ENCODE results near the gene NEUROD2.

NEUROD2 gene

DNA sequence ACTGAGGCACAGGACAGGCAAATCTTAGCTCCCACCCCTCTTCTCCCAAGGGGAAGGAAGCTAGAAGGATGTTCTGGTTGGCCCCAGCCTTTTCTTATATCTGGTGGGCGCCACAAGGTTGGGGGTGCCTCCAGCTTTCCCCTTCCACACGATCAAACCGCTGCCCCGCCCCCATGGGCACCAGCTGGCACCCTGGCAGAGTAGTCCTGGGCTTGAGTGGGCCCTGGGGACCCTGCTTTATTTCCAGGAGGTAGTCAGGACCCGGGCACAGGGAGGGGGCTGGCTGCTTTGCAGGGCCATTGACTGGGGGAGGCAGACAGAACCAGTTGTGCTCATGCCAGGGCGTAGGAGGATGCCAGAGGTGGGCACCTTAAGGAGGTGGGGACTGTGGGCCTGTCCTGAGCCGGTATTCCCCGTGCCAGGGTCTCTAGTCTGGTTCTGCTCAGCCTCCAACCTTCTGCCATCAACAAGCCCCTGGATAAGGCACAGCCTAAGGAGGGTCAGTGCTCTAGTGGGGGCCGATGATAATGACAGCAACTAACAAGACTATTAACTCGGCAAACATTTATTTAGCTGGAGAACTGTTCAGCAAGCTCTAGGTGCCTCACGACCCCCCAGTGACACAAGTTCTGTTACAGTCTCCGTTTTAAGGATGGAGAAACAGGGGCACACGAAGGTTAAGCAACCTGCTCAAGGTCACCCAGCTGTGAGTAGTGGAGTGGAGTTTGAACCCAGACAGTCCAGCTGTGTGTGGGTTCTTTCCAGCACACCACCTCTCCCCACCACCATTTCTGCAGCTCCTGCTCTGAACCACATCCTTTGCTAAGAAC is 11.5 kb upstream of the NEUROD2 start:
- no peak for DNase-seq (ENCODE audit: low read depth in 2 of 2)

DNA sequence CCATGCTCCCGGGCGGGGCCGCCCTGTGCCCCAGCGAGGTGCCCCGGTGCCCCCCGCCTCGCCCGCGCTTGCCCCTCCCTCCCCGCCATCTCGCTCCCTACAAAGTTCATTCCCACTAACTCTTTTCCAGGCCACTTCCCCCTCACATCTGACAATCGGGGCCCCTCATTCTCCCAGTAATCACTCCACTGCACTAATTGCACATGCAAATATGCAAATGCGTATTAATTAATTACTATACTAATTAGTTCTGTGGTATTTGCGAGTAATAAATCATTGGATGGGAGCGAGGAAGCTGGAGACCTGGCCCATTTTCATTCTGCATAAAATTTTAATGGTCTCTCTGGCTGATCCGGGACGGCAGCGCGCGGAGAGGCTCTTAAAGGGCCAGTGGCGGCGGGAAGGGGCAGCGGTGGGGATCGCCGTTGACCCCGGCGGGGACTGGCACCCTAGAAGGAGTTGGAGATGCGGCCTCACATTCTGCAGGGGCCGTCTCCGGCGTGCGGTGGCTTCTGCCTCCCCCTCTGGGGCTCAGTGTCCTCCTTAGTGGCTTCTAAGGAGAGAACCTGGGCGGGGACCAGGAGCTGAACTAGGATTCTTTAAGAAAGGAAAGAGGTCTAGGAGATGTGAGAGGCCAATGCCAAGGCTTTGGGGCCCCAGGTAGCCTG is 10.7 kb upstream of the NEUROD2 start:
- no peak for DNase-seq (ENCODE audit: low read depth in 2 of 2)

DNA sequence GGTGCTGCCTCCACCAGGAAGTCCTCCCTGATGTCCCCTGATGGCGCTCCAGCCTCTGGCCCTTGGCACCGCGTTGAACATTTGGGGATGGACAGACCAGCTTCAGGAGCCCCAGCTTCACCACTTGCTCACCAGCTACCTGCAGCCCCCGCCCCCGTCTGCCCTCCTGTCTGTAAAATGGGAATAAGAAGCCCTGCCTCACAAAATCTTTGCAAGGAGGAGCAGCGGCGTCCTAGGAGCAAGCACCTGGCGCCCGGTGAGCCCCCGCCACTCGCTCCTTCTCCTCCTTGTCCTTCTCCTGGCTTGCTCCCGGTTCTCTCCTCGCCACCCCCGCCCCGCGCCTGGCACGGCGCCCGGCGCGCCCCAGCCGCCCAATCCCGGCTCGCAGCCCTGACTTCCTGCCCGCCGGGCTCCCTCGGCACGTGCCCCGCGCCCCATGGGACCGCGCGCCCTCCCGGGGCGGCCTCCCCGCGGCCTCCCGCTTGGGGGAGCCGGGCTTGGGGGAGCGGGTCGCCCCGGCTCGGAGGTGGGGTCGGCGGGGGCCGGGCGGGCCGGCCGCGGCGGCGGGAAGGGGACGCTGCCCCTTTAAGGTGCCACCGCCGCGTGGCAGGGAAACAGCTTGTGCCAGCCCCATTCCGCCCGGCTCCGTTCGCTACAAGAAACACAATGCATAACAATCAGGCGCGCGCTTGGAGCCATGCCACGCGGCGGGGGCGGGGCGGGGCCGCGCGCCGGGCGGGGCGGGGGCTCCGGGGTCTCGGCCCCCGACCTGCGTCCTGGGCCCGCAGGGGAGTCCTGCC is 9.9 kb upstream of the NEUROD2 start:
- peak in 1 of 2 donors; percentile 42 for DNase-seq (ENCODE audit: low read depth in 2 of 2)

DNA sequence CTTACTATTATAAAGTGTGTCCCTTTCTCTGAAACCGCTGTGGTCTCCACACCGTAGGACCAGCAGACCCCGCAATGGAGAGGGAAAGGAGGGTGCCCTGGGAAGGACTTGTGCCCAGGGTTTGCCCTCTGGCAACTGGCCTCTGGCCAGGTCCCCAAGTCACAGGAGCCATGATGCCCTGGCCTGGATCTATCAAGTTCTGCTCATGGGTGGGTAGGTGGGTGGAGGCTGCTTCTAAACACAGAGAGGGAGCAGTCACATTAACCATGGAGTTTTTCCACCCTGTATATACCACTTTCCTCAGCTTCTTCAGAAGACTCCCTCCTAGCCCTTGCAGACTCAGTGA is 9.4 kb upstream of the NEUROD2 start:
- DNase-seq (ENCODE audit: low read depth in 2 of 2): no peak

DNA sequence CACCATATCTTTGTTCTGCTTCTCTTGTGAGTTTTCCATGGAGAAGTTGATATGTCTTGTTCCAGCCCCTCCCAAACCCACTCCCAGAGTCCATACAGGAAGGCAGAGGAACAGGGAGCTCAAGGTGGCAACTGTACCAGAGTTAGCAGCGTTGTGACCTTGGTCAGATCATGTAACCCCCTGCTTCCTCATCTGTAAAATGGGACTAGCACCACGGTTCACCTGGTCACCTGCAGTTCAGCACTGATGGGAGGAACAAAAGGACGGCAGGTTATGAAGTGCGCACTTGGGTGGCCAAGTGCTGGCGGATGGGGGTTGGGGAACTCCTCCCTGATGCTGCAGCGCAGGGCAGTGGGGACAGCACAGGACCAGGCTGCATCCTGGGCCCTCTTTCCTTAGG is 7.7 kb upstream of the NEUROD2 start:
- no peak for DNase-seq (ENCODE audit: low read depth in 2 of 2)

DNA sequence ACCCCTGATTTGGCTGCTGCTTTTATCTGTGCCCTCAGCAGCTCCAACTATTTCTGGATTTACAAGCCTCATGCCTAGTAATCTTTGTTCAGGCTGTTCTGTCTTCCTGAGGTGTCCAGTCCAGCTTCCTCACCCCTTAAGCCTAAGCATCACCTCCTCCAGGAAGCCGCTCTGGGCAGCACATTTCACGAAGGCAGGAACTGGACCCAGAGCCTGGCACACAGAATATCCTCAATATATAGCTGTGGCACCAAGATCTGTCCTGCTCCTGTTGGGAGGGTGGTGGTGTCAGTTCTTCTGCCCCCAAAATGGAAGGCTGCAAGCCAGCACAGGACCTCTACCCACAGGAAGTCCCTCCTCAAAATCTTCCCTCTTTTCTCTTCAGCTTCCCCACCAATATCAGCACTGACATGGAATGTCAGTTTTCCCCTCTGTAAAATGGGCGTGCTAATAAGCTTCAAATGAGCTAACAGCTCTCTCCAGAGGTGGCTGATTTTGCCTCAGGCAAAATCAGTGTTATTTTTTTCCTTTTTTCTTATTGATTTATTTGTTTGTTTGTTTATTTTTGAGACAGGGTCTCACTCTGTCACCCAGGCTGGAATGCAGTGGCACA is 6.9 kb upstream of the NEUROD2 start:
- DNase-seq (ENCODE audit: low read depth in 2 of 2): no peak

DNA sequence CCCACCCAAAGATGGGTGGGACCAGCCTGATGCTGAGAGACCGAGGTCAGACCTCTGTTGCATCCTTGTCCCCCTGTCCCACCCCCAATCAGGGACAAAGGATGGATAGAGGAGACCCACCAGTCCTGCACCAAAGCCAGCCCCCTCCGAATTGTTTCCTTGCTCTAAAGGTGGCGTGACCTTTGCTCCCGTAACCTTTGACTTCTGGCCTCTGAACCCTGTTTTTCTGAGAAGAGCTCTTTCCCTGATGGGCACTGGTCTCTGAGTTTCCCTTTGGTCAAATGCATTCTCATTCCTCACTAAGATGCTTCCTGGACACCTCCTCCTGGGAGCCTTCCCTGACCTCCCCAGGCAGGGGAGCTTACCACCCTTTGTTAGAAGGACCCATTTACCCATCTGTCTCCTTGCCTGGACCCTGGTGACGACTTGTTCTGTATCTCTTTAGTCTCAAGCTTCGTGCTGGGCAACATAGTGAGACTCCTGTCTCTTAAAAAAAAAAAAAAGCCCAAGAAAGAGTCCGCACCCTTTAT is 5.3 kb upstream of the NEUROD2 start:
- DNase-seq (ENCODE audit: low read depth in 2 of 2): no peak

DNA sequence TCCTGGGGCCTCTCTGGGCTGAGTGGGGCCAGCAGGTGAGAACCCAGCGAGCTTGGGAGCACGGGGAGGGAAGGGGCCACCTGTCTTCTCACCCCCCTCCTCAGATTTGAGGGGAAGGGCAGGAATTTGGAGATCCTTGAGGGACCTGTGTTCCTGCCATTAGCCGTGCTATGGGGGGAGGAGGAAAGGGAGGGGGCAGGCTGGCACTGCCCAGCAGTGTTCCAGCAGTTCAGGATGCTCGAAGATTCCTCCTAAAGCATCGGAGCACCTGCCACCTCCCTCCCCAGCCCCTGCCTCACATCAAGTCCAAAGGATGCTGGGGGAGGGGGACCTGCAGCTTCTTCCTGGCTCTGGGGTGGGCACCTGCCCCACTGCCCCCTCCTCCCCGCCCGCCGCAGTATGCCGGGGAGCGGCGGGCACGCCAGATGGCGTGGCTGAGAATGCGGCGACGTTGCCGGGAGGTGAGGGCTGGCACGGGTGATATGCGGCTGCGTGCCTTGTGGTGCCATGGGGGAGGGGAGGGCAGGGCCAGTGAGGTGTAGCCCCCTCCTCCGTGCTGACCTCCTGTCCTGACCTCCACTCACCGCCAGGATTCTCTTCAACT is 4.7 kb upstream of the NEUROD2 start:
- DNase-seq (ENCODE audit: low read depth in 2 of 2): no peak

DNA sequence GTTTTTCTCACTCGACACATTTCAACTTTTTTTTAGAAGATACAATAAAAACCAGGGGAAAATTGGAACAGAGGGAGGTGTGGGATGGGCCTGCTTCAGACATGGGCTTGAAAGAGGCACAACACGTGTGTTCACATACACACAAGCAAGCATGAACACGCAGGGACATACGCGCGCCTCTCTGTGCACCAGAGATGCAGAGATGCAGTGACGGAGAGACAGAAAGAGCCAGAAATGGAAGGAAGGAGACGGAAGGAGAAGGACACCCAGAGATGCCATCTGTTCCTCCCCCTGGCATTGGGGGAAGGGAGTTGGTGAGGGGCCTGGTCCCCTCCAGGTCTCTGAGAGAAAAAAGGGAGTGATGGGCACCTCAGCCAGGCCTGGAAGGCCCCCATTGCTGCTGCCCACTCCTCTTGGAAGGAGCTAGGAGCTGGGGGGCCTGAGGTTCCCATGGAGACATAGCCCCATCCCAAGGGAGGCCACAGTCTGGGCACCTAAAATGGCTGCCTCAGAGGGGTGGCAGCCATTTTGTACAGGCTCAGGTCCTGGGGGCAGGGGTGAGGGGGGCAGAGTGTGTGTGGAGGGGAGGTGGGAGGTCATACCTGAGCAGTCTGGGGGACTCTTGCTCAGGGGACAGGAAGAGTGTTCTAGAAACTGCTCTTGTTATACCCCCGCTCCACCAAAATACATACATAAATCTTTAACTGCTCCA is 3.8 kb upstream of the NEUROD2 start:
- no peak for DNase-seq (ENCODE audit: low read depth in 2 of 2)

DNA sequence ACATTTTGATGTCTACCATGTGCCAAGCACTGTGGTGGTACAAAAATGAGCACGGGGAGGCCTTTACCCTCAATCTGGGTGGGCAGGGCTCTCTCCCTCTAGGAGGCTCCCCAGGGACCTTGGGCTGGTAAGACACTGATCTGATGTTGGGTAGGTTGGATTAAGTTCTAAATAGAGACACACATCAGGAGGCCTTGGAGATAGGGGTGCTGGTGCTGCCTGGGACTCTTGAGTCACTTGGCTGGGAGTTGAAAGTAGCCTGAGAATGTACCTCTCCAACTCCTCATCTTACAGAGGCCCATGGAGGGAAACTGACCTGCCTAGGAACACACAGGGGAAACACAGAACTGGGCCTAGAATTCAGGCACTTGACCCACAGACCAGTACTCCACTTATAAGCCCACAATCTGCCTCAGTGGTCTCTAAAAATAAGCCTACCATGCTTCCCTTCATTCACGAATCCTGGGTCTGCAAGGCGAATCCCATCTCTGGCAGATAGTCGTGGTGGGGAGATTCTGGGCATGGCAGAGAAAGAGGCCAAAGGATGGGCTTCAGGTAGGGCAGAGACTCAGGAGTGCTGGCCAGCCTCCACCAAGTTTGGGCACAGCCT is 1.8 kb upstream of the NEUROD2 start:
- DNase-seq (ENCODE audit: low read depth in 2 of 2): no peak

DNA sequence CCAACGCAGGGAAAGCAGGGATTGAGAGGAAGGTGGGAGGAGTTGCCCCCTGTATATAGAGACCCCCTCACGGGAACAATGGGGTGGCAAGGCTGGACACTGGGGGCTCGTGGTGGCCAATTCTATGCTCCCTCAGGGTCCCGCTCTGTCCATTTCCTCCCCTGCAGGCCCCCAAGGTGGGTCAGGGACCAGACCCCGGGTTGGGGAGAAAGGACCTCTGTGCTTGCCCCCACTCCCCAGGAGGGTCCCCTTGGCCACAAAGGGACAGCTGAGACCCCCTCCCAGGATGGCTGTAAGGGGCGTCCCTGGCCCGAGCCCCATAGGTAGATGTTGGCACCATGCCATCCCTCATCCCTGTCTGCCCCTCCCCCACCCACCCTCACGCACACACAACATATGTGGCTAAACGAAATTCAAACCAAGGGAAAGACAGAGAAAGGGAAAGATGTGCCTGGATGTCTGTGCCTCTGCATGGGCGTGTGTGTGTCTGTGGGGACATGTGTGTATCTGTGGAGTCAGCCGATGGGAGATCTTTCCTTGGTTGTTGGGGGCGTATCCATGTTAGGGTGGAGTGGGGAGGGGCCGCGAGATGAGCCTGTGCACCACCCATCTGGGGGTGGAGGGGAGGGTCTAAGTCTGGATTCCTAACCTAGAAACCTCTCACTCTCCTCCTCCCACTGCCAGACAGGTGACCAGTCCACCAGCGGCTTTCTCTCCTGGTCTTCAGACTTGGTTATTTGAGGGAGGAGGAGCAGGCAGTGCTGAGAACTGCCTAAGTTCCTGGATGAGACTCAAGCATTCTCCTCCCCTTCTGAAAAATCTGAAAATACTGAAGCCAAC is 642 bp upstream of the NEUROD2 start:
- no peak for DNase-seq (ENCODE audit: low read depth in 2 of 2)

DNA sequence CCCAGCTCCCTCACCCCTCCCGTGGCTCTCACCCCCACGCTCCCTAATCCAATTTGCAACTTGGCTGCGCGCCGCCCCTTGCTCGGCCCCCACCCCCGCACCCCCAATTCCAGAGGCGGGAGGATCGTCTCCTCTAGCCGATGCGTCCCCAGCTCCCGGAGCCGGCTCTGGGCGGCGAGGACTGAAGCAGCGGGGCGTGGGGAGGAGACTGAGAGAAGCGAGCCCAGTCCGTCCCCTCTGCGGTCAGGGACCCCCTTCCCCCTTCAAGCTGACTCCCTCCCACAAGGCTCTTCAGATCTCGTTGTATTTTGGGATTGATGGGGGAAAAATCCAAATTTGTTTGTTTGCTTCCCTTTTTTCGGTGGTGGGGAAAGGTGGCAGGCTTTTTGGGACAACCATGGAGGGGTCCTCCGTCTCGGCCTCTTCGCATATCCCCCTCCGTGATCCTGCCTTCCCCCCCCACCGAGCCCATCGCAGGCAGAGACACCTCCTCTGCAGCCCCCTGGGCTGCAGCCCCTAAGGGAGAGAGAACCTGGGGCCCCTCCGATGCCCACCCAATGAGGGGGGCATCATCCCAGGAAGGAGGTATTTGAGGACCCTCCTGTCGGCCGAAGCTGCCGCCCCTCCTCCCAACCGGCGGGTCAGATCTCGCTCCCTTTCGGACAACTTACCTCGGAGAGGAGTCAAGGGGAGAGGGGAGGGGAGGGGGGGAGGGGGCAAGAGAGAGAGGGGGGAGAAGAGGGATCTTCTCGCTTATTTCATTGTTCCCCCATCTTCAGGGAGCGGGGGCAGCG is 466 bp downstream of the NEUROD2 start:
- DNase-seq (ENCODE audit: low read depth in 2 of 2): no peak

DNA sequence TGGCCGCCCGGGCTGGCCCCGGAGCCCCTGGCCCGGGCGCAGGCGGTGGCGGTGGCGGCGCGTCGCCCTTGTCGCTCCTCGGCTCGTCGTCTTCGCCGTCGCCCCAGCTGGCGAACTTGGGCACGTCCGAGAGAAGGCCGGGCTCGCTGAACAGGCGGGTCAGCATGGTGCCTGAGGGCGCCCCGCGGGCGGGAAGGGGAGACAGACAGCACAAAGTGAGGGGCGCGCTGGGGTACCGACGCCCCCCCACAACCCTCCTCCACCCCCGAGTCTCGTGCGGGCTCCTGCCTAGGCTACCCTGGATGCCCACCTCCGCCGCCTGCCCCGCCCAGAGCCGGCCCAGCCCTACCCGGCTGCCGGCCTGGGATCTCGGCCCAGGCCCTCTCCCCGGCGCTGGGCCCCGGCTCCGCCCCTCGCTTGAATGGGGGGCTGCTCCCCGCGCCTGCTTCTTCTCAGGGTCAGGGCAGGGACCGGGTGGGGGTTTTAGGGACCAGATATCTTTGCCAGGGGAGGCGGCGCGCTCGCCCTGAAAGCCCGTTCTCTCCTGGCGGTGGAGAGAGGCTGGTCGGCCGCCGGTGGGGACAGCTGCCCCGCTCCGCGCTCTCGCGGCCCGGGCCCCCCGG is 1.2 kb downstream of the NEUROD2 start:
- no peak for DNase-seq (ENCODE audit: low read depth in 2 of 2)

DNA sequence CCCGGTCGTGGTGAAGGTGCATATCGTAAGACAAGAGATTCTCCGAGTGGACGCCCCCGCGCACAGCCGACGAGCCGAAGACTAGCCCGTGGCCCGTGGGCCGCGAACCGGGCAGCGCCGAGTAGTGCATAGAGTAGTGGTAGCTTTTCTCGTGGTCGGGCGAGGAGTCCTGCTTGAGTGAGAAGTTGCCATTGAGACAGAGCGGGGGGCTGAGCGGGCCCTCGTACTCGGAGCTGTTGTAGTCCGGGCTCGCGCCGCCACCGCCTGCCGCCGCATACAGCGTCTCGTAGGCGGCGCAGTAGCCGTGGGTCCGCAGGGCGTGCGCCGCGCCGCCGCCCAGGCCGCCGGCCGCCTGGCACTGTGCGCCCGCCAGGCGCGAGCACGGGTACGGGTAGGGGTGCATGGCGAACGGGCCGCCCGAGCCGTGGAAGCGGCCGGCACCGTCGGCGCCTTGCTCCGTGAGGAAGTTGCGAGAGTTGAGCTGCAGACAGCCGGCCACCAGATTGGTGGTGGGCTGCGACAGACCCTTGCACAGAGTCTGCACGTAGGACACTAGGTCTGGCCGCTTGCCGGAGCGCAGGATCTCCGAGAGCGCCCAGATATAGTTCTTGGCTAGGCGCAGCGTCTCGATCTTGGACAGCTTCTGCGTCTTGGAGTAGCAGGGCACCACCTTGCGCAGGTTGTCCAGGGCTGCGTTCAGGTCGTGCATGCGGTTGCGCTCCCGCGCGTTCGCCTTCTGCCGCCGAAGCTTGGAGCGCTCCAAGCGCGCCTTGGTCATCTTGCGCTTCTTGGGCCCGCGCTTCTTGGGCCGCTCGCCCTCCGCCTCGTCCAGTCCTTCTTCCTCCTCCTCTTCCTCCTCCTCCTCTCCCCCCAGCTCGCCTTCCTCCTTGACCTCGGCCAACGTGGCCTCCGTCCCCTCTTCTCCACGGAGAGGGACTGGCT is 2.0 kb downstream of the NEUROD2 start:
- DNase-seq (ENCODE audit: low read depth in 2 of 2): no peak

DNA sequence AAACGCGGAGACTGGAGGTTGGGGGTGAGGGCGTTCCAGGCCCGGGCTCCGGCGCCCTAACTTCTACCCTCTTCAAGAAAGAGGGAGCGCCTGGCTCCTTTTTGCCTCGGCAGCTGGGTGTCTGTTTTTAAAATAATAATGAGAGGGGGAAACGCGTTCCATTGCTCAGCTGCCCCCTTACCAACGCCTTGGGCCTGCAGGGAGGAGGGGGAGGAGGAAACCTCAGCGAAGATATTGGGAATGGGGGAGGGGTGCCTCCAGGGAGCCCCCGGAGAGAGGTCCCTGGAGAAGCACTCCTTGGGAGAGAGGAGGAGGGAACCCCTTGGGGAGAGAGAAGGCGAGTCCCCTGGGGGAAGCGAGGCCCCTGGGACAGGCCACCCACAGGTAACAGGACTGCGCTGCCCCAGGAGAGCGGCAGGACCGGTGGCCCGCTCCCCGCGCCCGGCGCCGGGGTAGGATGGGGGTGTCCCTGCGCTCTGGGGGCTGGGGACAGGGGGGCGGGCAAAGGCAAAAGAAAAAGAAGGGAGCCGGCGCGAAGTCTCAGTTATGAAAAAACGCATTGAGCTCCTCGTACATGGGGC is 2.7 kb downstream of the NEUROD2 start:
- no peak for DNase-seq (ENCODE audit: low read depth in 2 of 2)

DNA sequence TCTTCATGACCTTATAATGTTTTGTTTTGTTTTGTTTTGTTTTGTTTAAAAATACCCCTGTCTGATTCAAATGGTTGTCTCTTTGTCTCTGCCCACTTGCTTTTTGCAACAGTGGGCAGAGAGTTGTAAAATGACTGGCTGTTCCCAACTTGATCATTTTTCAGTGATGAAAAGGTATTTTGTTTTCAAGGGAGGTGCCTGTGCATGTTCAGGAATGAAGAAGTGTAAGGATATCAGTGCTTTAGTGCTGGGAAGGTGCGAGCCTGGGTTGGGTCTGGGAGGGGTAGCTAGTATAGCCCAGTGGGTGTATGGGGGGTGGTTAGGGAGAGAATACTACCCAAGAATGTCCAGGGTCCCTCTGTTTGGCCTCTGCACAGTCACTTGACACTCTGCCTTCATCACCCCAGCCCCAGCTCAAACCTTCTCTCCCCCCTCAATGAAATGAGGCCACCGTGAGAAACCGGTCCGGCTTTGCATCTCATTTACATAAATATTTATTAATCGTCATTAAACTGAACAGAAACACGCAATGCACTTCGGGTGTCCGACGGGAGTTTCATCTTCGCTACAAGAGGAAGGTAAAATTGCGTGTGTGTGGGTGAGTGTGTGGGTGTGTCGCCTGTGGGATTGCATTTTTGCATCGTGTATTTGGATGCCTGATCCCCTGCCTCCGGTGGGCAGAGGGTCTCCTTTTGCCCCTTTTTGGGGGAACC is 4.3 kb downstream of the NEUROD2 start:
- DNase-seq (ENCODE audit: low read depth in 2 of 2): no peak
